ENCODE measurements around the gene SLITRK2. TPM values are rescaled to one million over a fixed set of nuclear protein-coding genes. Genes with fewer than 3 reads are reported as not detected.

SLITRK2 gene
- total RNA-seq, 2 experiments from 2014 or later = not detected

GRCh38 chrX:145792281-145792680 is 25.3 kb upstream of the SLITRK2 start:
- H3K79me2 ChIP-seq (ENCODE audit: insufficient read depth, low read depth, low read length) = no peaks in the 10 kb centered on the region
- DNase-seq (ENCODE audit: low spot score) = no peak
- no peak overlapping the region for H2AFZ ChIP-seq (ENCODE audit: low read length)
- H4K20me1 ChIP-seq (ENCODE audit: insufficient read depth, low read length) = no peaks in the 10 kb centered on the region
- no TSS peak for BruUV-seq (replicated peaks)
- H3K4me3 ChIP-seq (ENCODE audit: low read depth, low read length, poor library complexity, severe bottlenecking) = no peak overlapping the region
- H3K4me1 ChIP-seq (ENCODE audit: insufficient read depth, low read length, poor library complexity, severe bottlenecking) = no peaks in the 10 kb centered on the region
- intact Hi-C loops (cut with micrococcal nuclease; ENCODE audit: unreplicated experiment) = no loop called here
- no peaks in the 10 kb centered on the region for H3K9me2 ChIP-seq (ENCODE audit: insufficient read depth, low read length)
- ChIA-PET CTCF (ENCODE audit: unreplicated experiment) (no interaction called here), POLR2A (no interaction called here)
- H3K9me3 ChIP-seq (ENCODE audit: low read length) = no peaks in the 10 kb centered on the region
- no peak overlapping the region for H3K4me2 ChIP-seq (ENCODE audit: low read length)
- no peak for TF ChIP-seq CTCF (conservative IDR thresholded peaks at IDR 0.05; ENCODE audit: low read length)
- no peak for TF ChIP-seq EZH2phosphoT487 (IDR thresholded peaks at IDR 0.05; ENCODE audit: borderline replicate concordance, low read depth, low read length)
- H3K36me3 ChIP-seq (ENCODE audit: insufficient read depth, low read length) = no peaks in the 10 kb centered on the region
- no peak overlapping the region for H3K27ac ChIP-seq (ENCODE audit: low read depth, low read length, poor library complexity, severe bottlenecking)

- intact Hi-C loops (cut with micrococcal nuclease; ENCODE audit: unreplicated experiment) = no loop called here
- Histone ChIP-seq H3K79me2 (ENCODE audit: insufficient read depth, low read depth, low read length) (no peaks in the 10 kb centered on the region), H3K9me2 (ENCODE audit: insufficient read depth, low read length) (no peaks in the 10 kb centered on the region), H3K4me1 (ENCODE audit: insufficient read depth, low read length, poor library complexity, severe bottlenecking) (no peaks in the 10 kb centered on the region), H2AFZ (ENCODE audit: low read length) (no peak overlapping the region), H3K27ac (ENCODE audit: low read depth, low read length, poor library complexity, severe bottlenecking) (no peak overlapping the region), H3K4me3 (ENCODE audit: low read depth, low read length, poor library complexity, severe bottlenecking) (no peak overlapping the region), H3K36me3 (ENCODE audit: insufficient read depth, low read length) (no peaks in the 10 kb centered on the region), H4K20me1 (ENCODE audit: insufficient read depth, low read length) (no peaks in the 10 kb centered on the region), H3K4me2 (ENCODE audit: low read length) (no peak overlapping the region), H3K9me3 (ENCODE audit: low read length) (no peaks in the 10 kb centered on the region)
- ChIA-PET CTCF (ENCODE audit: unreplicated experiment) (no interaction called here), POLR2A (interaction anchor here (0.6 kb wide), 1 partner anchor 142 kb away, joined by 3 read pairs; no protein-coding TSS in a partner anchor)
- DNase-seq (ENCODE audit: low spot score) = no peak
- BruUV-seq (replicated peaks) = no TSS peak
- TF ChIP-seq CTCF (conservative IDR thresholded peaks at IDR 0.05; ENCODE audit: low read length) (no peak), EZH2phosphoT487 (IDR thresholded peaks at IDR 0.05; ENCODE audit: borderline replicate concordance, low read depth, low read length) (no peak)
Measured at GRCh38 chrX:145803508-145803907, 14.1 kb upstream of the SLITRK2 start.

- Histone ChIP-seq H3K27ac (ENCODE audit: low read depth, low read length, poor library complexity, severe bottlenecking) (no peak overlapping the region), H4K20me1 (ENCODE audit: insufficient read depth, low read length) (no peaks in the 10 kb centered on the region), H3K9me2 (ENCODE audit: insufficient read depth, low read length) (no peaks in the 10 kb centered on the region), H3K4me1 (ENCODE audit: insufficient read depth, low read length, poor library complexity, severe bottlenecking) (no peaks in the 10 kb centered on the region), H3K4me2 (ENCODE audit: low read length) (no peak overlapping the region), H3K9me3 (ENCODE audit: low read length) (no peaks in the 10 kb centered on the region), H3K36me3 (ENCODE audit: insufficient read depth, low read length) (no peaks in the 10 kb centered on the region), H3K79me2 (ENCODE audit: insufficient read depth, low read depth, low read length) (no peaks in the 10 kb centered on the region), H3K4me3 (ENCODE audit: low read depth, low read length, poor library complexity, severe bottlenecking) (no peak overlapping the region), H2AFZ (ENCODE audit: low read length) (no peak overlapping the region)
- ChIA-PET POLR2A (no interaction called here), CTCF (ENCODE audit: unreplicated experiment) (no interaction called here)
- intact Hi-C loops (cut with micrococcal nuclease; ENCODE audit: unreplicated experiment) = no loop called here
- DNase-seq (ENCODE audit: low spot score) = no peak
- TF ChIP-seq EZH2phosphoT487 (IDR thresholded peaks at IDR 0.05; ENCODE audit: borderline replicate concordance, low read depth, low read length) (no peak), CTCF (conservative IDR thresholded peaks at IDR 0.05; ENCODE audit: low read length) (no peak)
- no TSS peak for BruUV-seq (replicated peaks)
Measured at GRCh38 chrX:145813081-145813480, 4.5 kb upstream of the SLITRK2 start.
